ENCODE measurements around the gene GFRA1.

GRCh38 chr10:116120688-116121455 lies 152.1 kb downstream of the GFRA1 start:
- no peak for TF ChIP-seq EZH2 (IDR thresholded peaks at IDR 0.05; ENCODE audit: borderline replicate concordance, insufficient read depth, low read depth, low read length, poor library complexity, severe bottlenecking)
- TF ChIP-seq, protein P1, sequence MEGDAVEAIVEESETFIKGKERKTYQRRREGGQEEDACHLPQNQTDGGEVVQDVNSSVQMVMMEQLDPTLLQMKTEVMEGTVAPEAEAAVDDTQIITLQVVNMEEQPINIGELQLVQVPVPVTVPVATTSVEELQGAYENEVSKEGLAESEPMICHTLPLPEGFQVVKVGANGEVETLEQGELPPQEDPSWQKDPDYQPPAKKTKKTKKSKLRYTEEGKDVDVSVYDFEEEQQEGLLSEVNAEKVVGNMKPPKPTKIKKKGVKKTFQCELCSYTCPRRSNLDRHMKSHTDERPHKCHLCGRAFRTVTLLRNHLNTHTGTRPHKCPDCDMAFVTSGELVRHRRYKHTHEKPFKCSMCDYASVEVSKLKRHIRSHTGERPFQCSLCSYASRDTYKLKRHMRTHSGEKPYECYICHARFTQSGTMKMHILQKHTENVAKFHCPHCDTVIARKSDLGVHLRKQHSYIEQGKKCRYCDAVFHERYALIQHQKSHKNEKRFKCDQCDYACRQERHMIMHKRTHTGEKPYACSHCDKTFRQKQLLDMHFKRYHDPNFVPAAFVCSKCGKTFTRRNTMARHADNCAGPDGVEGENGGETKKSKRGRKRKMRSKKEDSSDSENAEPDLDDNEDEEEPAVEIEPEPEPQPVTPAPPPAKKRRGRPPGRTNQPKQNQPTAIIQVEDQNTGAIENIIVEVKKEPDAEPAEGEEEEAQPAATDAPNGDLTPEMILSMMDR (IDR thresholded peaks at IDR 0.05) = no peak

All from B cell (primary cell).